HepG2 (cell line): Measurements from ENCODE around the gene KIAA1191. TPM values are rescaled to one million over a fixed set of nuclear protein-coding genes. Genes with fewer than 3 reads are reported as not detected.

Experiments used
- MIER3 ChIP-seq: IDR thresholded peaks from 2 replicates; pipeline ENCODE4 v1.6.1; 2016; ENCODE audit warnings: missing compliant biosample characterization, borderline replicate concordance
- NPAS2 ChIP-seq: sonication (generic); formaldehyde crosslinking; IDR thresholded peaks from 2 replicates; pipeline ENCODE4 v1.8.0; 2022; ENCODE audit warnings: mild to moderate bottlenecking, missing genetic modification reagents, borderline replicate concordance
- SP2 ChIP-seq: sonication (generic); formaldehyde crosslinking; IDR thresholded peaks from 2 replicates; pipeline ENCODE4 v1.5.1; 2020; ENCODE audit warnings: mild to moderate bottlenecking, missing genetic modification reagents
- SRF ChIP-seq: IDR thresholded peaks from 2 replicates; pipeline ENCODE4 v1.6.1; 2011; ENCODE audit warnings: mild to moderate bottlenecking, low read depth, low read length, moderate library complexity
- ZNF354B ChIP-seq: sonication (generic); formaldehyde crosslinking; IDR thresholded peaks from 2 replicates; pipeline ENCODE4 v1.8.0; 2022; ENCODE audit warnings: mild to moderate bottlenecking, missing genetic modification reagents
- ZNF468 ChIP-seq: sonication (generic); formaldehyde crosslinking; IDR thresholded peaks from 2 replicates; pipeline ENCODE4 v1.8.0; 2022; ENCODE audit warnings: mild to moderate bottlenecking, moderate library complexity, missing genetic modification reagents
- ZNF788 ChIP-seq: sonication (generic); formaldehyde crosslinking; IDR thresholded peaks from 2 replicates; pipeline ENCODE4 v1.5.0; 2020; ENCODE audit warnings: mild to moderate bottlenecking, missing genetic modification reagents, borderline replicate concordance
- polyA plus RNA-seq, 8 experiments: library from polyadenylated mRNA; depleted of rRNA in 3 of 8; stranded (reverse) in 7 of 8; unstranded in 1 of 8; fragments of >200 nt; fragmentation: Illumina TruSeq in 4 of 8; extraction: Trizol in 4 of 8; gene quantifications; 2 replicates each; pipeline versions ENCODE4 v1.2.1 to v1.2.3, GENCODE V29; 2011 to 2016; ENCODE audit warnings: low read depth in 4 of 8, missing spikeins in 1 of 8, mixed read lengths in 1 of 8; ENCODE audit not compliant: insufficient read depth in 1 of 8
- total RNA-seq, 5 experiments: library from RNA; depleted of rRNA; stranded (reverse); fragments of >200 nt; fragmentation: Illumina TruSeq; extraction: Trizol; gene quantifications; 2 replicates each; pipeline ENCODE4 v1.2.3, GENCODE V29; 2016; ENCODE audit warnings: low read depth in 1 of 5
- TF ChIP-seq, protein P1 (sequence below): sonication (generic); formaldehyde crosslinking; conservative IDR thresholded peaks from 2 replicates; pipeline ENCODE4 v1.8.0; 2022; ENCODE audit warnings: mild to moderate bottlenecking, moderate library complexity, missing genetic modification reagents
- TF ChIP-seq, protein P2 (sequence below): sonication (generic); formaldehyde crosslinking; IDR thresholded peaks from 2 replicates; pipeline ENCODE4 v1.9.0; 2021; ENCODE audit warnings: missing genetic modification reagents, mild to moderate bottlenecking, borderline replicate concordance
- TF ChIP-seq, protein P3 (sequence below): sonication (generic); formaldehyde crosslinking; IDR thresholded peaks from 2 replicates; pipeline ENCODE4 v1.8.0; 2022; ENCODE audit warnings: missing genetic modification reagents, mild to moderate bottlenecking, moderate library complexity, borderline replicate concordance
- TF ChIP-seq, protein P4 (sequence below): sonication (generic); formaldehyde crosslinking; IDR thresholded peaks from 2 replicates; pipeline ENCODE4 v1.5.0; 2020; ENCODE audit warnings: missing genetic modification reagents, mild to moderate bottlenecking, borderline replicate concordance
- TF ChIP-seq, protein P5 (sequence below): sonication (generic); formaldehyde crosslinking; IDR thresholded peaks from 2 replicates; pipeline ENCODE4 v1.9.0; 2021; ENCODE audit warnings: missing genetic modification reagents, borderline replicate concordance
- TF ChIP-seq, protein P6 (sequence below): sonication (generic); formaldehyde crosslinking; IDR thresholded peaks from 2 replicates; pipeline ENCODE4 v1.4.0; 2020; ENCODE audit warnings: mild to moderate bottlenecking, missing genetic modification reagents, borderline replicate concordance

Gene KIAA1191
- total and polyA plus RNA-seq, 2 of the 13 experiments (the other 11 are each of a cell fraction or from before 2014, with no cell fraction given): 63.6 to 103 TPM

DNA sequence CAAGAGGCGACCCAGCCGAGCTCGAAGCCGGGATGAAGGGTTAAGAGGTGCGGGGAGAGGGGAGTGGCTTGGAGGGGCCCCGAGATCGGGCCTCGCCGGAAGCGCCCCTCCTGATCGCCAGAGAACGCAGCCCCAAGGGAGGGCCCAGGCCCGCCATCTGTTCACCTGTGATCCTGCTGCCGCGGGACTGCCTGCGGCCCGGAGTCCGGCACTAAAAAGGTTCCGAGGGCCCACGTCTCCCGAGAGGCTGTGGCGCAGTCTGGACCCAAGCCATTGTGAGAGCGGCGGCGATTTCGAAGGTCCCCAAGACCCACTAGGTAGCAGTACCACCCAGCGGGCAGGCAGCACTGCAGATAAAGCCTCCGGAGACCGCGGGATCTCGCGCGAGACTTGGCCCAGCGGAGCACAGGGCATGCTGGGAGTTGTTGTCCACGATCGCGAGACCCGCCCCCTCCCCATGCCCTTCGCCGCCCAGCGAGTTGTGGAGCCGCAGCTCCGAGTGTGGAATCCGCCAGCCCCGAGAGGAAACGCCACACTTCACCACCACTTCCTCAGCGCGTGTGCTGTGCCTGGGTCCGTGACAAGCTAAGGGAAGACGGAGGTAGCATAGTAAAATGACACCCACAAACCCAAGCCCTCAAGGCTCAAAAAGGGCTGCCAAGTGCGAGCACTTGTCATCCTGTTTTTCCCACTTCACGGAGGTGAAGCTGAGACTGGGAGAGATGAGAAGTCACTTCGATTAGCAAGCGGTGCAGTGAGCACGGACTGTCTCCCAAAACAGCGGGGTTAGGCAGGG lies at the start of gene KIAA1191 (continued):
- TF ChIP-seq, protein P1, sequence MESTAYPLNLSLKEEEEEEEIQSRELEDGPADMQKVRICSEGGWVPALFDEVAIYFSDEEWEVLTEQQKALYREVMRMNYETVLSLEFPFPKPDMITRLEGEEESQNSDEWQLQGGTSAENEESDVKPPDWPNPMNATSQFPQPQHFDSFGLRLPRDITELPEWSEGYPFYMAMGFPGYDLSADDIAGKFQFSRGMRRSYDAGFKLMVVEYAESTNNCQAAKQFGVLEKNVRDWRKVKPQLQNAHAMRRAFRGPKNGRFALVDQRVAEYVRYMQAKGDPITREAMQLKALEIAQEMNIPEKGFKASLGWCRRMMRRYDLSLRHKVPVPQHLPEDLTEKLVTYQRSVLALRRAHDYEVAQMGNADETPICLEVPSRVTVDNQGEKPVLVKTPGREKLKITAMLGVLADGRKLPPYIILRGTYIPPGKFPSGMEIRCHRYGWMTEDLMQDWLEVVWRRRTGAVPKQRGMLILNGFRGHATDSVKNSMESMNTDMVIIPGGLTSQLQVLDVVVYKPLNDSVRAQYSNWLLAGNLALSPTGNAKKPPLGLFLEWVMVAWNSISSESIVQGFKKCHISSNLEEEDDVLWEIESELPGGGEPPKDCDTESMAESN (CRISPR knock-in tag): peak; percentile 89; the same call in 1 of the 2 replicates
- TF ChIP-seq, protein P2, sequence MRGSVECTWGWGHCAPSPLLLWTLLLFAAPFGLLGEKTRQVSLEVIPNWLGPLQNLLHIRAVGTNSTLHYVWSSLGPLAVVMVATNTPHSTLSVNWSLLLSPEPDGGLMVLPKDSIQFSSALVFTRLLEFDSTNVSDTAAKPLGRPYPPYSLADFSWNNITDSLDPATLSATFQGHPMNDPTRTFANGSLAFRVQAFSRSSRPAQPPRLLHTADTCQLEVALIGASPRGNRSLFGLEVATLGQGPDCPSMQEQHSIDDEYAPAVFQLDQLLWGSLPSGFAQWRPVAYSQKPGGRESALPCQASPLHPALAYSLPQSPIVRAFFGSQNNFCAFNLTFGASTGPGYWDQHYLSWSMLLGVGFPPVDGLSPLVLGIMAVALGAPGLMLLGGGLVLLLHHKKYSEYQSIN (CRISPR knock-in tag): no peak
- TF ChIP-seq ZNF354B (CRISPR knock-in tag) (0 out of 2 replicates have a peak, but pooled peaks have one; percentile 15), ZNF468 (CRISPR knock-in tag) (no peak), SRF (peak; percentile 10; the same call in 1 of the 2 replicates), MIER3 (CRISPR knock-in tag) (peak; percentile 72; the same call in 1 of the 2 replicates), SP2 (CRISPR knock-in tag) (0 out of 2 replicates have a peak, but pooled peaks have one; percentile 14), ZNF788 (CRISPR knock-in tag) (no peak; the same call in 1 of the 2 replicates), NPAS2 (CRISPR knock-in tag) (no peak)
- TF ChIP-seq, protein P3, sequence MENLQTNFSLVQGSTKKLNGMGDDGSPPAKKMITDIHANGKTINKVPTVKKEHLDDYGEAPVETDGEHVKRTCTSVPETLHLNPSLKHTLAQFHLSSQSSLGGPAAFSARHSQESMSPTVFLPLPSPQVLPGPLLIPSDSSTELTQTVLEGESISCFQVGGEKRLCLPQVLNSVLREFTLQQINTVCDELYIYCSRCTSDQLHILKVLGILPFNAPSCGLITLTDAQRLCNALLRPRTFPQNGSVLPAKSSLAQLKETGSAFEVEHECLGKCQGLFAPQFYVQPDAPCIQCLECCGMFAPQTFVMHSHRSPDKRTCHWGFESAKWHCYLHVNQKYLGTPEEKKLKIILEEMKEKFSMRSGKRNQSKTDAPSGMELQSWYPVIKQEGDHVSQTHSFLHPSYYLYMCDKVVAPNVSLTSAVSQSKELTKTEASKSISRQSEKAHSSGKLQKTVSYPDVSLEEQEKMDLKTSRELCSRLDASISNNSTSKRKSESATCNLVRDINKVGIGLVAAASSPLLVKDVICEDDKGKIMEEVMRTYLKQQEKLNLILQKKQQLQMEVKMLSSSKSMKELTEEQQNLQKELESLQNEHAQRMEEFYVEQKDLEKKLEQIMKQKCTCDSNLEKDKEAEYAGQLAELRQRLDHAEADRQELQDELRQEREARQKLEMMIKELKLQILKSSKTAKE (CRISPR knock-in tag): no peak
- TF ChIP-seq, protein P4, sequence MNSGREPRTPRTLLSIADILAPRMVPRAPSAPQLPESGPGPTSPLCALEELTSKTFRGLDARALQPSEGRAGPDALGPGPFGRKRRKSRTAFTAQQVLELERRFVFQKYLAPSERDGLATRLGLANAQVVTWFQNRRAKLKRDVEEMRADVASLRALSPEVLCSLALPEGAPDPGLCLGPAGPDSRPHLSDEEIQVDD (CRISPR knock-in tag): peak; percentile 83
- TF ChIP-seq, protein P5, sequence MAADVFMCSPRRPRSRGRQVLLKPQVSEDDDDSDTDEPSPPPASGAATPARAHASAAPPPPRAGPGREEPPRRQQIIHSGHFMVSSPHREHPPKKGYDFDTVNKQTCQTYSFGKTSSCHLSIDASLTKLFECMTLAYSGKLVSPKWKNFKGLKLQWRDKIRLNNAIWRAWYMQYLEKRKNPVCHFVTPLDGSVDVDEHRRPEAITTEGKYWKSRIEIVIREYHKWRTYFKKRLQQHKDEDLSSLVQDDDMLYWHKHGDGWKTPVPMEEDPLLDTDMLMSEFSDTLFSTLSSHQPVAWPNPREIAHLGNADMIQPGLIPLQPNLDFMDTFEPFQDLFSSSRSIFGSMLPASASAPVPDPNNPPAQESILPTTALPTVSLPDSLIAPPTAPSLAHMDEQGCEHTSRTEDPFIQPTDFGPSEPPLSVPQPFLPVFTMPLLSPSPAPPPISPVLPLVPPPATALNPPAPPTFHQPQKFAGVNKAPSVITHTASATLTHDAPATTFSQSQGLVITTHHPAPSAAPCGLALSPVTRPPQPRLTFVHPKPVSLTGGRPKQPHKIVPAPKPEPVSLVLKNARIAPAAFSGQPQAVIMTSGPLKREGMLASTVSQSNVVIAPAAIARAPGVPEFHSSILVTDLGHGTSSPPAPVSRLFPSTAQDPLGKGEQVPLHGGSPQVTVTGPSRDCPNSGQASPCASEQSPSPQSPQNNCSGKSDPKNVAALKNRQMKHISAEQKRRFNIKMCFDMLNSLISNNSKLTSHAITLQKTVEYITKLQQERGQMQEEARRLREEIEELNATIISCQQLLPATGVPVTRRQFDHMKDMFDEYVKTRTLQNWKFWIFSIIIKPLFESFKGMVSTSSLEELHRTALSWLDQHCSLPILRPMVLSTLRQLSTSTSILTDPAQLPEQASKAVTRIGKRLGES: no peak
- TF ChIP-seq, protein P6, sequence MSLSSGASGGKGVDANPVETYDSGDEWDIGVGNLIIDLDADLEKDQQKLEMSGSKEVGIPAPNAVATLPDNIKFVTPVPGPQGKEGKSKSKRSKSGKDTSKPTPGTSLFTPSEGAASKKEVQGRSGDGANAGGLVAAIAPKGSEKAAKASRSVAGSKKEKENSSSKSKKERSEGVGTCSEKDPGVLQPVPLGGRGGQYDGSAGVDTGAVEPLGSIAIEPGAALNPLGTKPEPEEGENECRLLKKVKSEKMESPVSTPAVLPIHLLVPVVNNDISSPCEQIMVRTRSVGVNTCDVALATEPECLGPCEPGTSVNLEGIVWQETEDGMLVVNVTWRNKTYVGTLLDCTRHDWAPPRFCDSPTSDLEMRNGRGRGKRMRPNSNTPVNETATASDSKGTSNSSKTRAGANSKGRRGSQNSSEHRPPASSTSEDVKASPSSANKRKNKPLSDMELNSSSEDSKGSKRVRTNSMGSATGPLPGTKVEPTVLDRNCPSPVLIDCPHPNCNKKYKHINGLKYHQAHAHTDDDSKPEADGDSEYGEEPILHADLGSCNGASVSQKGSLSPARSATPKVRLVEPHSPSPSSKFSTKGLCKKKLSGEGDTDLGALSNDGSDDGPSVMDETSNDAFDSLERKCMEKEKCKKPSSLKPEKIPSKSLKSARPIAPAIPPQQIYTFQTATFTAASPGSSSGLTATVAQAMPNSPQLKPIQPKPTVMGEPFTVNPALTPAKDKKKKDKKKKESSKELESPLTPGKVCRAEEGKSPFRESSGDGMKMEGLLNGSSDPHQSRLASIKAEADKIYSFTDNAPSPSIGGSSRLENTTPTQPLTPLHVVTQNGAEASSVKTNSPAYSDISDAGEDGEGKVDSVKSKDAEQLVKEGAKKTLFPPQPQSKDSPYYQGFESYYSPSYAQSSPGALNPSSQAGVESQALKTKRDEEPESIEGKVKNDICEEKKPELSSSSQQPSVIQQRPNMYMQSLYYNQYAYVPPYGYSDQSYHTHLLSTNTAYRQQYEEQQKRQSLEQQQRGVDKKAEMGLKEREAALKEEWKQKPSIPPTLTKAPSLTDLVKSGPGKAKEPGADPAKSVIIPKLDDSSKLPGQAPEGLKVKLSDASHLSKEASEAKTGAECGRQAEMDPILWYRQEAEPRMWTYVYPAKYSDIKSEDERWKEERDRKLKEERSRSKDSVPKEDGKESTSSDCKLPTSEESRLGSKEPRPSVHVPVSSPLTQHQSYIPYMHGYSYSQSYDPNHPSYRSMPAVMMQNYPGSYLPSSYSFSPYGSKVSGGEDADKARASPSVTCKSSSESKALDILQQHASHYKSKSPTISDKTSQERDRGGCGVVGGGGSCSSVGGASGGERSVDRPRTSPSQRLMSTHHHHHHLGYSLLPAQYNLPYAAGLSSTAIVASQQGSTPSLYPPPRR (CRISPR knock-in tag): peak; percentile 37; the same call in 1 of the 2 replicates
